ENCODE measurements around the gene PLA2G6. TPM values are rescaled to one million over a fixed set of nuclear protein-coding genes. Genes with fewer than 3 reads are reported as not detected.

The PLA2G6 gene
- total RNA-seq, 2 experiments from 2014 or later = 33.9 to 83.9 TPM

DNA sequence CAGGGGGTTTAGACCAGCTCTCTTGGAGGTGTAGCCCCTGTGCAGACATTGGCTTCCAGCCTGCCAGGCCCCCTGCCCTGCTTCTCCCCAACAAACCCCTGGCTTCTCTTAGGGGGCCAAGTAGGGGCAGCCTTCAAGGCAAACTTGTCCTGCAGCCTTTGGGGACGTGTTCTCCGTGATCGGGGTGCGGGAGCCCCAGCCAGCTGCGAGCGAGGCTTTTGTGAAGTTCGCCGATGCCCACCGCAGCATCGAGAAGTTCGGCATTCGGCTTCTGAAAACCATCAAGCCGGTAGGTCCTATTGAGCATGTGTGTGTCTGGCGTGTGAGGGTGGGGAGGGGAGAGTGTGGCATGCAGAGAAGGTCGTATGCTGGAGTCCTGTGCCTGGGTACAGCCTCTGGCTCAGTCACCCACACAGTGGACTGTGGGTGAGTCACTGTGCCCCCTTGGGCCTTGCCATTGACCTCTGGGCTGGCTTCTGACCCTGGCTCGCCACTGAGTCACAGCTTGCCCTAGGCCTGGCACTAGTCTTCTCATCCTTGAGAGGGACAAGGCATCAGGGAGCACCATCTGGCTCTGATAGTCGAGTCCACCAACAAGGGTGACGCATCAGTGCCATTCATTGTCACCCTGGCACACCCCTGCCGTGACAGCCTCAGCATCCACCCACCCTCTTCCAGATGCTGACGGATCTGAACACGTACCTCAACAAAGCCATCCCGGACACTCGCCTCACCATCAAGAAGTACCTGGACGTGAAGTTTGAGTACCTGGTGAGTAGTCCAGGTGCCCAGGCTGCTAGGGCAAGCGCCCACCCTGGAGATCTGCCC, 109.1 kb downstream of the PLA2G6 start:
- no TSS peak for BruUV-seq (replicated peaks)
- TF ChIP-seq EZH2phosphoT487 (IDR thresholded peaks at IDR 0.05; ENCODE audit: borderline replicate concordance, low read depth, low read length) = no peak
- TF ChIP-seq, protein P1, sequence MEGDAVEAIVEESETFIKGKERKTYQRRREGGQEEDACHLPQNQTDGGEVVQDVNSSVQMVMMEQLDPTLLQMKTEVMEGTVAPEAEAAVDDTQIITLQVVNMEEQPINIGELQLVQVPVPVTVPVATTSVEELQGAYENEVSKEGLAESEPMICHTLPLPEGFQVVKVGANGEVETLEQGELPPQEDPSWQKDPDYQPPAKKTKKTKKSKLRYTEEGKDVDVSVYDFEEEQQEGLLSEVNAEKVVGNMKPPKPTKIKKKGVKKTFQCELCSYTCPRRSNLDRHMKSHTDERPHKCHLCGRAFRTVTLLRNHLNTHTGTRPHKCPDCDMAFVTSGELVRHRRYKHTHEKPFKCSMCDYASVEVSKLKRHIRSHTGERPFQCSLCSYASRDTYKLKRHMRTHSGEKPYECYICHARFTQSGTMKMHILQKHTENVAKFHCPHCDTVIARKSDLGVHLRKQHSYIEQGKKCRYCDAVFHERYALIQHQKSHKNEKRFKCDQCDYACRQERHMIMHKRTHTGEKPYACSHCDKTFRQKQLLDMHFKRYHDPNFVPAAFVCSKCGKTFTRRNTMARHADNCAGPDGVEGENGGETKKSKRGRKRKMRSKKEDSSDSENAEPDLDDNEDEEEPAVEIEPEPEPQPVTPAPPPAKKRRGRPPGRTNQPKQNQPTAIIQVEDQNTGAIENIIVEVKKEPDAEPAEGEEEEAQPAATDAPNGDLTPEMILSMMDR (conservative IDR thresholded peaks at IDR 0.05; ENCODE audit: low read length) = no peak
- no peaks in the 10 kb centered on the region for H3K9me2 ChIP-seq (ENCODE audit: insufficient read depth, low read length)
- no peaks in the 10 kb centered on the region for H3K79me2 ChIP-seq (ENCODE audit: insufficient read depth, low read depth, low read length)
- DNase-seq (ENCODE audit: low spot score) = no peak
- H2AFZ ChIP-seq (ENCODE audit: low read length) = no peak overlapping the region
- intact Hi-C loops (cut with micrococcal nuclease; ENCODE audit: unreplicated experiment) = no loop called here
- no peaks in the 10 kb centered on the region for H3K4me1 ChIP-seq (ENCODE audit: insufficient read depth, low read length, poor library complexity, severe bottlenecking)
- H3K9me3 ChIP-seq (ENCODE audit: low read length) = no peaks in the 10 kb centered on the region
- H3K4me2 ChIP-seq (ENCODE audit: low read length) = no peak overlapping the region
- POLR2A ChIA-PET = no interaction called here
- no peak overlapping the region for H3K27ac ChIP-seq (ENCODE audit: low read depth, low read length, poor library complexity, severe bottlenecking)
- CTCF ChIA-PET (ENCODE audit: unreplicated experiment) = no interaction called here
- H3K4me3 ChIP-seq (ENCODE audit: low read depth, low read length, poor library complexity, severe bottlenecking) = no peak overlapping the region
- H4K20me1 ChIP-seq (ENCODE audit: insufficient read depth, low read length) = no peaks in the 10 kb centered on the region
- no peaks in the 10 kb centered on the region for H3K36me3 ChIP-seq (ENCODE audit: insufficient read depth, low read length)

DNA sequence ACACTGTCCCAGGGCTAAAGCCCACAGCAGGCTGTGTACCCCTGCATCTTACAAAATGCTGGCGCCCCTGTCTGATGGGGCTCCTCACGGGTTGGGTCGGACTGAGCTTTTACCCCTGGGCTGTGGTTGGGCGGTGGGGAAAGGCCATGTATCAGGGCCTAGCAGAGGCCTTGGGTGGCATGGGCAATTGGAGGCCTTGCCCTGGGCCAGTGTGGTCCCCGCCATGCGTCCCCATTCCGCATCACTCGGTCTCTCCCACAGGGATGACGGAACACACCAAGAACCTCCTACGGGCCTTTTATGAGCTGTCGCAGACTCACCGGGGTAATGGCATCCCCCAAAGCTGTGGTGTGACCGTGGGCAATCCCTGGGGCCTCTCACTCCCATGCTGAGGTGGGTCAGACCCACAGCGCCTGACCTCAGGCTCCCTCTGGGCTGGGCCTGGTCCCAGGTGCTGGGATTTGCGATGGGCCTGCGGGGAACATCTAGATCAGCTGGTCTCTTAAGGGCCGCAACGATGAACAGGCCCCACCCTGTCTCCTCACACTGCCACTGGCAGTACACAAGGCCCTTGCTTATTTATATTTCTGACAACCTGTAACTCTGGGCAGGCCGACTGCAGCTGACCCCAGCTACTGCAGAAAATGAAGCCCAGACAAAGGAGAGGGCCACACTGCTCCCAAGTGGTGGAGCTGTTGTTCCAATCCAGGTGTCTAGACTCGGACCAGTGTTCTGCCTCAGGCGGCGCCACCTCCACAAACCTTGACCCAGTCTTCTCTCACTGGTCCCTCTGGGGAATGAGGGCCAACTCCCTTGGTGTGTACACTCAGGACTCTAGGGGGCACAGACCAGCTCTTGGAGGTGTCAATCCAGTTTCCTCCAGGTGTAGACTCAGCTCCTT, 110.0 kb downstream of the PLA2G6 start:
- H3K27ac ChIP-seq (ENCODE audit: low read depth, low read length, poor library complexity, severe bottlenecking) = no peak overlapping the region
- H3K36me3 ChIP-seq (ENCODE audit: insufficient read depth, low read length) = no peaks in the 10 kb centered on the region
- BruUV-seq (replicated peaks) = no TSS peak
- no peak overlapping the region for H2AFZ ChIP-seq (ENCODE audit: low read length)
- H3K4me2 ChIP-seq (ENCODE audit: low read length) = no peak overlapping the region
- H3K79me2 ChIP-seq (ENCODE audit: insufficient read depth, low read depth, low read length) = no peaks in the 10 kb centered on the region
- no peaks in the 10 kb centered on the region for H3K9me2 ChIP-seq (ENCODE audit: insufficient read depth, low read length)
- POLR2A ChIA-PET = no interaction called here
- H4K20me1 ChIP-seq (ENCODE audit: insufficient read depth, low read length) = no peaks in the 10 kb centered on the region
- no peaks in the 10 kb centered on the region for H3K4me1 ChIP-seq (ENCODE audit: insufficient read depth, low read length, poor library complexity, severe bottlenecking)
- no peak for TF ChIP-seq EZH2phosphoT487 (IDR thresholded peaks at IDR 0.05; ENCODE audit: borderline replicate concordance, low read depth, low read length)
- TF ChIP-seq, protein P1 (conservative IDR thresholded peaks at IDR 0.05; ENCODE audit: low read length) = no peak
- H3K9me3 ChIP-seq (ENCODE audit: low read length) = no peaks in the 10 kb centered on the region
- DNase-seq (ENCODE audit: low spot score) = no peak
- intact Hi-C loops (cut with micrococcal nuclease; ENCODE audit: unreplicated experiment) = no loop called here
- CTCF ChIA-PET (ENCODE audit: unreplicated experiment) = no interaction called here
- H3K4me3 ChIP-seq (ENCODE audit: low read depth, low read length, poor library complexity, severe bottlenecking) = no peak overlapping the region

Measured in OCI-LY7 (cell line).